BE2C (cell line): Measurements from ENCODE around the gene CYB5B.

ENCODE experiments used
- DNase-seq: peaks from one replicate; pipeline ENCODE4 v3.0.0-alpha.2; 2020
- H3K27me3 ChIP-seq: fragments of 250-450 bp; sonication (Bioruptor Pico); 2 replicates; pipeline ENCODE4 v1.5.1; 2020; ENCODE audit warnings: mild to moderate bottlenecking
- H3K36me3 ChIP-seq: fragments of 250-450 bp; sonication (Bioruptor Pico); 2 replicates; pipeline ENCODE4 v1.5.1; 2020; ENCODE audit warnings: mild to moderate bottlenecking
- H3K4me1 ChIP-seq: fragments of 250-450 bp; sonication (Bioruptor Pico); 2 replicates; pipeline ENCODE4 v1.5.1; 2020
- H3K4me3 ChIP-seq: 2 replicates; pipeline ENCODE4 v1.5.1; 2011; ENCODE audit warnings: low read depth, low read length
- H3K9me3 ChIP-seq: fragments of 250-450 bp; sonication (Bioruptor Pico); 2 replicates; pipeline ENCODE4 v1.5.1; 2020
- CTCF ChIP-seq: IDR thresholded peaks from 2 replicates; pipeline ENCODE4 v1.5.1; 2012; ENCODE audit warnings: mild to moderate bottlenecking, low read depth, low read length

Gene CYB5B

GRCh38 chr16:69496896-69497295 is 72.5 kb downstream of the CYB5B start:
- H3K4me1 ChIP-seq, result peaks cover 14% of the 10 kb centered on the region
- no peak for DNase-seq
- no peaks in the 10 kb centered on the region for H3K9me3 ChIP-seq
- no peak overlapping the region for H3K4me3 ChIP-seq
- no peaks in the 10 kb centered on the region for H3K27me3 ChIP-seq
- H3K36me3 ChIP-seq, result no peaks in the 10 kb centered on the region
- no peak for TF ChIP-seq CTCF

GRCh38 chr16:69497876-69498596 is 73.6 kb downstream of the CYB5B start:
- H3K4me3 ChIP-seq, result no peak overlapping the region
- peaks cover 14% of the 10 kb centered on the region for H3K4me1 ChIP-seq
- no peaks in the 10 kb centered on the region for H3K27me3 ChIP-seq
- no peaks in the 10 kb centered on the region for H3K36me3 ChIP-seq
- DNase-seq, result no peak
- H3K9me3 ChIP-seq, result no peaks in the 10 kb centered on the region
- no peak for TF ChIP-seq CTCF

- Histone ChIP-seq H3K4me1 (peaks cover 14% of the 10 kb centered on the region), H3K9me3 (no peaks in the 10 kb centered on the region), H3K4me3 (no peak overlapping the region), H3K27me3 (no peaks in the 10 kb centered on the region), H3K36me3 (no peaks in the 10 kb centered on the region)
- no peak for DNase-seq
- TF ChIP-seq CTCF, result no peak
Observed at GRCh38 chr16:69498926-69499325, 74.5 kb downstream of the CYB5B start.

GRCh38 chr16:69499541-69500230 is 75.3 kb downstream of the CYB5B start:
- peaks cover 14% of the 10 kb centered on the region for H3K4me1 ChIP-seq
- no peak for TF ChIP-seq CTCF
- H3K9me3 ChIP-seq, result no peaks in the 10 kb centered on the region
- no peak for DNase-seq
- H3K27me3 ChIP-seq, result no peaks in the 10 kb centered on the region
- H3K4me3 ChIP-seq, result no peak overlapping the region
- H3K36me3 ChIP-seq, result no peaks in the 10 kb centered on the region

- no peak for DNase-seq
- no peak overlapping the region for H3K4me3 ChIP-seq
- no peaks in the 10 kb centered on the region for H3K36me3 ChIP-seq
- H3K9me3 ChIP-seq, result no peaks in the 10 kb centered on the region
- H3K27me3 ChIP-seq, result no peaks in the 10 kb centered on the region
- no peak for TF ChIP-seq CTCF
- peaks cover 14% of the 10 kb centered on the region for H3K4me1 ChIP-seq
Observed at GRCh38 chr16:69500496-69500895, 76.1 kb downstream of the CYB5B start.
